Activated CD8-positive, alpha-beta T cell treated with anti-CD3 and anti-CD28 coated beads for 36 hours (primary cell): ENCODE results near the gene COBL. TPM values are rescaled to one million over a fixed set of nuclear protein-coding genes. Genes with fewer than 3 reads are reported as not detected.

Source experiments
- ATAC-seq: fragments of 200-7000 bp; cut with Tn5 transposase; one replicate; pipeline ENCODE4 v1.10.0; 2021; ENCODE audit warnings: mild to moderate bottlenecking, moderate library complexity
- CTCF ChIA-PET: fragments of 350-600 bp; sonication (Branson Sonifier 250); formaldehyde crosslinking; loops from one replicate; lab custom pipeline; 2021; ENCODE audit warnings: antibody characterized with exemption; lab: Charles Lee
- POLR2A ChIA-PET: fragments of 350-600 bp; sonication (Branson Sonifier 250); formaldehyde crosslinking; loops from one replicate; lab custom pipeline; 2021; ENCODE audit warnings: antibody characterized with exemption; lab: Charles Lee
- DNase-seq: peaks from one replicate; pipeline ENCODE4 v3.0.0-alpha.2; 2020
- H3K27ac Mint-ChIP-seq: one replicate; pipeline ENCODE4 v1.8.0; 2021; ENCODE audit warnings: mild to moderate bottlenecking, mixed read lengths
- H3K27me3 Mint-ChIP-seq: one replicate; pipeline ENCODE4 v1.8.0; 2021; ENCODE audit warnings: mixed read lengths
- H3K36me3 Mint-ChIP-seq: one replicate; pipeline ENCODE4 v1.8.0; 2021; ENCODE audit warnings: low read depth, mixed read lengths
- H3K4me1 Mint-ChIP-seq: one replicate; pipeline ENCODE4 v1.8.0; 2021; ENCODE audit warnings: low read depth, mixed read lengths
- H3K4me3 Mint-ChIP-seq: one replicate; pipeline ENCODE4 v1.8.0; 2021; ENCODE audit warnings: mild to moderate bottlenecking, moderate library complexity, mixed read lengths
- H3K9me3 Mint-ChIP-seq: one replicate; pipeline ENCODE4 v1.8.0; 2021; ENCODE audit warnings: mixed read lengths
- intact Hi-C: fragments of 100-400 bp; cut with micrococcal nuclease; formaldehyde crosslinking; loops from one replicate; pipeline ENCODE4 v1.10.0; 2022
- total RNA-seq, 2 experiments: library from RNA; stranded (reverse); gene quantifications; one replicate each; pipeline ENCODE4 v1.2.3, GENCODE V29; 2021
- TF ChIP-seq, protein P1 (sequence below): fragments of 200-600 bp; IDR thresholded peaks from one replicate; pipeline ENCODE4 v1.8.0; 2022; ENCODE audit warnings: antibody characterized with exemption, mild to moderate bottlenecking

COBL gene
- total RNA-seq, 2 experiments from 2014 or later = not detected

DNA sequence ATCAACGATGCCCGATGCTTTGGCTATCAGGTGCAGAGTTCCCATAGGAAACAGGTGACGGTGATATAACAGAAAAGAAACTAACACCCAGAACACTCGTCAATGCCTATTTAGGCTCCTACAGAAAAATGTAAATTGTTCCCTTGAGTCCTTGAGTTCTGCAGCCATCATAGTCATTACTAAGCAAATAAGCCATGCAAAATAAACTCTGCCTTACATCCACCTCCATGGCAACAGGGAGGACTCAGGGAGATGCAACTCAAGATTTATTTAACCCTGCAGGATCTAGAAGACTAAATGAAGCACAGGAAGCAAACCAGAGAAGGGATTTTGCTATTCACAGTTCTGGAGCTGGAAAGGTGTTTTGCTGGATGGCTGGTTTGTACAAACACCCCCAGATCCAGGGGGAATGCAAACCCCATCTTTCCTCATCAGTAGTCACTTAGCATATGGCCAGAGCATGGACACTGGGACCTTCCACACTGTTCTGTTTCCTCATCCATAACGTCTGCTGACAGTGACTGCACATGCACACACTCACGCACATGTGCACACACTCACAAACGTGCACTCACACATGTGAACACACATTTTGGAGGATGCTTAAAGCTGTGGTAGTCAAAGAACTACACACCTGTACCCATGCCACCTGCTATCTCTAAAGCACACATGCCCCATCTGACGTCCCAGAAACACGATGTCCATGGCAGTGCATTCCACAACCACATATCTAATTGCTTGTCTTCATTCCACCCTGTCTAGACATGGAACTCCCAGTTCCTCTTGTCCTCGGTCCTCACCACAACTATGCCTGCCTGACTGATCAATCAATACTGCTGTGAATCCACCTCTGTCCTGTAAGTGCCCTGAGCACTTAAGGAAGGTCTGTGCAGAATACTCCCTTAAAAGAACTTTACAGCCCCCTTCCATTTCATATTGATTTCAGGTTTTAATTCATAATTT is 178.2 kb downstream of the COBL start:
- Mint-ChIP-seq H3K36me3 (no peaks in the 10 kb centered on the region), H3K4me3 (no peak overlapping the region), H3K27me3 (no peaks in the 10 kb centered on the region), H3K4me1 (peaks cover 3% of the 10 kb centered on the region), H3K27ac (no peak overlapping the region), H3K9me3 (no peaks in the 10 kb centered on the region)
- ChIA-PET POLR2A (no interaction called here), CTCF (interaction anchor here (4.5 kb wide), 1 partner anchor 24 kb away, joined by 29 read pairs; no protein-coding TSS in a partner anchor)
- no peak for DNase-seq
- ATAC-seq = no peak
- intact Hi-C loops = no loop called here
- TF ChIP-seq, protein P1, sequence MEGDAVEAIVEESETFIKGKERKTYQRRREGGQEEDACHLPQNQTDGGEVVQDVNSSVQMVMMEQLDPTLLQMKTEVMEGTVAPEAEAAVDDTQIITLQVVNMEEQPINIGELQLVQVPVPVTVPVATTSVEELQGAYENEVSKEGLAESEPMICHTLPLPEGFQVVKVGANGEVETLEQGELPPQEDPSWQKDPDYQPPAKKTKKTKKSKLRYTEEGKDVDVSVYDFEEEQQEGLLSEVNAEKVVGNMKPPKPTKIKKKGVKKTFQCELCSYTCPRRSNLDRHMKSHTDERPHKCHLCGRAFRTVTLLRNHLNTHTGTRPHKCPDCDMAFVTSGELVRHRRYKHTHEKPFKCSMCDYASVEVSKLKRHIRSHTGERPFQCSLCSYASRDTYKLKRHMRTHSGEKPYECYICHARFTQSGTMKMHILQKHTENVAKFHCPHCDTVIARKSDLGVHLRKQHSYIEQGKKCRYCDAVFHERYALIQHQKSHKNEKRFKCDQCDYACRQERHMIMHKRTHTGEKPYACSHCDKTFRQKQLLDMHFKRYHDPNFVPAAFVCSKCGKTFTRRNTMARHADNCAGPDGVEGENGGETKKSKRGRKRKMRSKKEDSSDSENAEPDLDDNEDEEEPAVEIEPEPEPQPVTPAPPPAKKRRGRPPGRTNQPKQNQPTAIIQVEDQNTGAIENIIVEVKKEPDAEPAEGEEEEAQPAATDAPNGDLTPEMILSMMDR = no peak

DNA sequence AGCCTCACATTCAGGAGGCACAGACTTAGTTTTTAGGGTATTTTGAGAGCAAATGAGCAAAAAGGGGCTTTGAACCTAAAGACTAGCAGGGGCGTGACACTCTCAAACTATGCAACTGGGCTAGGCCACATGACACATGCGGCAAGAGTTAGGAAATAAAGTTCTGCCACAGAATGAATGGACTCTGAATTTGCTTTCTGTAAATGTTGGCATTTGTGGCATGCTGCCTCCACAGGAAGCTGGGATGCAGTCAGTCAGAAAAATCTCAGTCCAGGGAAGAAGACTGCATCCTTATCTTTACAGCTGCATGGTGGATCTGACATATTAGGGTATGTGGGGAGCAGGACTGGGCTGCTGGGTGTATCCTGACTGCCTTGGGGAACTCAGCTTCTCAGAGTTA is 181.0 kb downstream of the COBL start:
- no peak for ATAC-seq
- intact Hi-C loops = no loop called here
- Mint-ChIP-seq H3K36me3 (no peaks in the 10 kb centered on the region), H3K4me3 (no peak overlapping the region), H3K4me1 (peaks cover 3% of the 10 kb centered on the region), H3K27me3 (no peaks in the 10 kb centered on the region), H3K27ac (no peak overlapping the region), H3K9me3 (no peaks in the 10 kb centered on the region)
- no peak for DNase-seq
- TF ChIP-seq, protein P1 = no peak
- CTCF ChIA-PET = interaction anchor here (4.5 kb wide), 1 partner anchor 26 kb away, joined by 29 read pairs; no protein-coding TSS in a partner anchor
- POLR2A ChIA-PET = no interaction called here

DNA sequence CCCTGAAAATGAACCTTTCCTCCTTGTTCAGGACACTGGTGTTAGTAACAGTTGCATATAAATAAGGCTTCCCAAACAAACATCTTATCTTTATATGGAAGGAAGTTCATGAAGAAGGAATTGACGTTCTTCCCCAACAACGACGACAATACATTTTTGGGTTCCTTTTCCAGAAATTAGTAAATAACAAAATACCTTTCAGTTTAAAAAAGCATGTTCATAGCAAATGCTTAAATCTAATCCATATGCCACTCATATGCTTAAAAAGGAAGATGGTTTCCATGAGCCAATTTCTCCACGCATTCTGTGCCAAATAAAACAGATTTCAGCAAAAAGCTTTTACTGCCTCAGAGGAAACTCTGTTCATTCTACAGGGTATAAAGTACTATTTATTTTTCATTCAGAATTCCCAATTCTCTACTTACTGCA is 182.6 kb downstream of the COBL start:
- CTCF ChIA-PET = interaction anchor here (1.4 to 4.5 kb wide), 2 partner anchors 8 to 28 kb away, joined by 5 to 29 read pairs; no protein-coding TSS in a partner anchor

DNA sequence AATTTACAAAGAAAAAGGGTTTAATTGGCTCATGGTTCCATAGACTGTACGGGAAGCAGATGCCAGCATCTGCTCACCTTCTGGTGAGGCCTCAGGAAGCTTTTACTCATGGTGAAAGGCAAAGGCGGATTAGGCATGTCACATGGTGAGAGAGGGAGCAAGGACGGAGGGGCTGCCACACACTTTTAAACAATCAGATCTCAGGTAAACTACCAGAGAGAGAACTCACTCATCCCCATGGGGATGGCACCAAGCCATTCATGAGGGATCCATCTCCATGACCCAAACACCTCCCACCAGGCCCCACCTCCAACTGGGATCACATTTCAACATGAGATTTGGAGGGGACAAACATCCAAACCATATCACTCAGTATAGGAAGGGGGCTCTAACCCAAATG is 183.9 kb downstream of the COBL start:
- ChIA-PET CTCF (interaction anchor here (1.4 to 1.5 kb wide), 2 partner anchors 9 to 65 kb away, joined by 3 to 5 read pairs; no protein-coding TSS in a partner anchor), POLR2A (no interaction called here)
- TF ChIP-seq, protein P1 = no peak
- Mint-ChIP-seq H3K27me3 (no peaks in the 10 kb centered on the region), H3K27ac (no peak overlapping the region), H3K4me3 (no peak overlapping the region), H3K36me3 (no peaks in the 10 kb centered on the region), H3K4me1 (no peaks in the 10 kb centered on the region), H3K9me3 (no peaks in the 10 kb centered on the region)
- intact Hi-C loops = no loop called here
- DNase-seq (no peak), ATAC-seq (no peak)

More for the DNA sequence above, 182.6 kb downstream of the COBL start:
- no peak for DNase-seq
- TF ChIP-seq, protein P1 = no peak
- no peaks in the 10 kb centered on the region for H3K9me3 Mint-ChIP-seq
- H3K27ac Mint-ChIP-seq = no peak overlapping the region
- H3K36me3 Mint-ChIP-seq = no peaks in the 10 kb centered on the region
- no peaks in the 10 kb centered on the region for H3K4me1 Mint-ChIP-seq
- POLR2A ChIA-PET = no interaction called here
- intact Hi-C loops = no loop called here
- ATAC-seq = no peak
- H3K4me3 Mint-ChIP-seq = no peak overlapping the region
- no peaks in the 10 kb centered on the region for H3K27me3 Mint-ChIP-seq
